Keratinocyte (primary cell): Measurements from ENCODE around the gene ZNF202.

Experiments
- EZH2 ChIP-seq: IDR thresholded peaks from one replicate; pipeline ENCODE4 v1.6.1; 2012; ENCODE audit warnings: inconsistent platforms, mild to moderate bottlenecking, low read length, moderate library complexity
- TF ChIP-seq, protein P1 (sequence below), 3 experiments: IDR thresholded peaks in 1 of 3; conservative IDR thresholded peaks in 1 of 3; optimal IDR thresholded peaks in 1 of 3; 2 replicates in 2 of 3; 3 replicates in 1 of 3; pipeline versions ENCODE3 to v1.5.1; 2011; ENCODE audit warnings: low read length in 3 of 3, mild to moderate bottlenecking in 3 of 3, moderate library complexity in 2 of 3, control low read depth in 1 of 3, inconsistent platforms in 1 of 3; ENCODE audit not compliant: insufficient read depth in 2 of 3; ENCODE audit errors: extremely low read depth in 1 of 3

DNA sequence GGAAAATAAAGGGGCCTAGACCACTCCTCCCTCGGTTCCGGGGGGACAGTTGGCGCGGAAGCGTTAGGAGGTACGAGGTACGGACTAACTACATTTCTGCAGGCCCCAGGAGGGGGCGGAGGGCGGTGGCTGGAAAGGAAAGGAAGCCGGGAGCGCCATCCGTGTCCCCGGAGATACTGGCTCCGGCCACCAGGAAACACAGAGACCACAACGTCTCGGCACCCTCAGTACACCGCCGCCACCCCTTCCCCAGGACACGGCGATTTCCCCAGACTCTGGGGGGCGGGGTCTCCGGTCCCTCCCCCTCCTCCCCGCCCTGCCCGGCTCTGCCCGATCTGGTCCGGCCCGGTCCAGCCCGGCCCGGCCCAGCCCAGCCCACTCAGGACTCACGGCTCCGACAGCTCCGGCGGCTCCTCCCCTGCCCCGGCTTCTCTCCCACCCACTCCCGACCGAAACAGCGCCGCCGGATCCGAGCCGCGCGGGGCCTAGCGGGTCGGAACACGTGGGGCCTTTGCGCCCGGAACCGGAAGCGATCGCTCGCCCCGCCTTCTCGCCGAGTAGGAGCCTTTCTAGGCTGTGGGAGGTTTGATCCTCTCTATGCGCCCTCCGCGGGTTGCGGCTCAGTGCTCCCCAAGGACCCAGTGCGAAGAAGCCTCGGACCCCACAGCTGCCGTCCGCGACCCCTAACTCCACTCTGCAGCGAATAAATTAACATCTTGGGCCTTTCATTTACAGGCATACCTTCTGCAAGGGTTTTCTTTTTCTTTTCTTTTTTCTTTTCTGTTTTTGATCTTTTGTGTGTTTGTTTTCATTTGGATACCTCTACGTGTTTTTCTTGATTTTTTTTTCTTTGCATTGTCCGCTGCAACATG lies at the start of gene ZNF202:
- TF ChIP-seq, protein P1, sequence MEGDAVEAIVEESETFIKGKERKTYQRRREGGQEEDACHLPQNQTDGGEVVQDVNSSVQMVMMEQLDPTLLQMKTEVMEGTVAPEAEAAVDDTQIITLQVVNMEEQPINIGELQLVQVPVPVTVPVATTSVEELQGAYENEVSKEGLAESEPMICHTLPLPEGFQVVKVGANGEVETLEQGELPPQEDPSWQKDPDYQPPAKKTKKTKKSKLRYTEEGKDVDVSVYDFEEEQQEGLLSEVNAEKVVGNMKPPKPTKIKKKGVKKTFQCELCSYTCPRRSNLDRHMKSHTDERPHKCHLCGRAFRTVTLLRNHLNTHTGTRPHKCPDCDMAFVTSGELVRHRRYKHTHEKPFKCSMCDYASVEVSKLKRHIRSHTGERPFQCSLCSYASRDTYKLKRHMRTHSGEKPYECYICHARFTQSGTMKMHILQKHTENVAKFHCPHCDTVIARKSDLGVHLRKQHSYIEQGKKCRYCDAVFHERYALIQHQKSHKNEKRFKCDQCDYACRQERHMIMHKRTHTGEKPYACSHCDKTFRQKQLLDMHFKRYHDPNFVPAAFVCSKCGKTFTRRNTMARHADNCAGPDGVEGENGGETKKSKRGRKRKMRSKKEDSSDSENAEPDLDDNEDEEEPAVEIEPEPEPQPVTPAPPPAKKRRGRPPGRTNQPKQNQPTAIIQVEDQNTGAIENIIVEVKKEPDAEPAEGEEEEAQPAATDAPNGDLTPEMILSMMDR (optimal IDR thresholded peaks at IDR 0.05 in 1 of 3, IDR thresholded peaks at IDR 0.05 in 1 of 3, conservative IDR thresholded peaks at IDR 0.05 in 1 of 3; ENCODE audit: extremely low read depth in 1 of 3, insufficient read depth in 2 of 3, low read length in 3 of 3): peak in 2 of 3 experiments; percentile 19 to 23
- TF ChIP-seq EZH2: no peak
